Caco-2 (cell line): Measurements from ENCODE around the gene SRPRB. TPM values are rescaled to one million over a fixed set of nuclear protein-coding genes. Genes with fewer than 3 reads are reported as not detected.

Experiments used
- BruUV-seq: library from RNA; stranded (reverse); fragments of 400-500 nt; replicated peaks from 2 replicates; lab custom pipeline; 2021; lab: Mats Ljungman, UMichigan
- CTCF ChIA-PET: fragments of 300-600 bp; sonication (Branson Sonifier 250); formaldehyde crosslinking; loops from one replicate; lab custom pipeline; 2022; ENCODE audit warnings: antibody characterized with exemption; lab: Charles Lee
- POLR2A ChIA-PET: fragments of 300-600 bp; sonication (Branson Sonifier 250); formaldehyde crosslinking; loops from one replicate; lab custom pipeline; 2022; ENCODE audit warnings: antibody characterized with exemption; lab: Charles Lee
- DNase-seq, 2 experiments: peaks; one replicate each; pipeline versions ENCODE4 v3.0.0 to v3.0.0-alpha.2; 2020 to 2022
- H3K27me3 ChIP-seq: replicated peaks from 2 replicates; pipeline ENCODE4 v1.6.0; 2011; ENCODE audit warnings: low read length; ENCODE audit not compliant: control insufficient read depth, insufficient read depth
- H3K36me3 ChIP-seq: 2 replicates; pipeline ENCODE4 v1.5.1; 2011; ENCODE audit warnings: low read length; ENCODE audit not compliant: control insufficient read depth, insufficient read depth
- H3K4me1 ChIP-seq: fragments of 250-450 bp; sonication (Bioruptor Pico); 2 replicates; pipeline ENCODE4 v1.5.1; 2020; ENCODE audit warnings: mild to moderate bottlenecking
- H3K4me3 ChIP-seq: 2 replicates; pipeline ENCODE4 v1.5.1; 2011; ENCODE audit warnings: low read depth, mild to moderate bottlenecking, control low read depth, low read length
- H3K9me3 ChIP-seq: fragments of 250-450 bp; sonication (Bioruptor Pico); 2 replicates; pipeline ENCODE4 v1.5.1; 2020; ENCODE audit warnings: mild to moderate bottlenecking, moderate library complexity
- H3K27ac Mint-ChIP-seq: one replicate; pipeline ENCODE4 v1.8.0; 2022; ENCODE audit warnings: mixed read lengths; ENCODE audit not compliant: unreplicated experiment
- H3K27me3 Mint-ChIP-seq: one replicate; pipeline ENCODE4 v1.8.0; 2022; ENCODE audit warnings: mixed read lengths; ENCODE audit not compliant: insufficient read depth, unreplicated experiment
- H3K36me3 Mint-ChIP-seq: one replicate; pipeline ENCODE4 v1.8.0; 2022; ENCODE audit warnings: mild to moderate bottlenecking, mixed read lengths; ENCODE audit not compliant: insufficient read depth, unreplicated experiment
- H3K4me1 Mint-ChIP-seq: one replicate; pipeline ENCODE4 v1.8.0; 2022; ENCODE audit warnings: low read depth, mixed read lengths; ENCODE audit not compliant: unreplicated experiment
- H3K4me3 Mint-ChIP-seq: one replicate; pipeline ENCODE4 v1.8.0; 2022; ENCODE audit warnings: mild to moderate bottlenecking, moderate library complexity, mixed read lengths; ENCODE audit not compliant: unreplicated experiment
- H3K9me3 Mint-ChIP-seq: one replicate; pipeline ENCODE4 v1.8.0; 2022; ENCODE audit warnings: mixed read lengths; ENCODE audit not compliant: unreplicated experiment
- CTCF ChIP-seq, 2 experiments: fragments of 200-600 bp in 1 of 2; IDR thresholded peaks; 1 replicate in 1 of 2; 2 replicates in 1 of 2; pipeline versions ENCODE4 v1.5.1 to v1.8.0; 2011 to 2022; ENCODE audit warnings: antibody characterized with exemption in 1 of 2, control low read depth in 1 of 2, inconsistent platforms in 1 of 2, low read depth in 1 of 2, low read length in 1 of 2, mild to moderate bottlenecking in 1 of 2, moderate library complexity in 1 of 2; ENCODE audit not compliant: insufficient read depth in 1 of 2, severe bottlenecking in 1 of 2, unreplicated experiment in 1 of 2
- intact Hi-C: fragments of 100-400 bp; cut with micrococcal nuclease; formaldehyde crosslinking; loops from one replicate; pipeline ENCODE4 v1.10.0; 2022; ENCODE audit not compliant: unreplicated experiment
- total RNA-seq: library from RNA; stranded (reverse); gene quantifications from 2 replicates; pipeline ENCODE4 v1.2.3, GENCODE V29; 2022

The SRPRB gene
- total RNA-seq, 1 experiment from 2014 or later: 87.3 TPM

GRCh38 chr3:133856316-133856715, 50.7 kb downstream of the SRPRB start:
- no peaks in the 10 kb centered on the region for H3K4me1 ChIP-seq
- no peak for DNase-seq
- no peak overlapping the region for H3K4me3 Mint-ChIP-seq
- H3K9me3 Mint-ChIP-seq: no peaks in the 10 kb centered on the region
- no peak overlapping the region for H3K27ac Mint-ChIP-seq
- H3K27me3 ChIP-seq: no peaks in the 10 kb centered on the region
- H3K36me3 Mint-ChIP-seq: no peaks in the 10 kb centered on the region
- TF ChIP-seq CTCF (IDR thresholded peaks at IDR 0.05; ENCODE audit: insufficient read depth in 1 of 2, low read depth in 1 of 2, low read length in 1 of 2, severe bottlenecking in 1 of 2, unreplicated experiment in 1 of 2): no peak
- POLR2A ChIA-PET: no interaction called here
- H3K4me3 ChIP-seq: no peak overlapping the region
- H3K9me3 ChIP-seq: no peaks in the 10 kb centered on the region
- no peaks in the 10 kb centered on the region for H3K36me3 ChIP-seq
- intact Hi-C loops: no loop called here
- BruUV-seq: no TSS peak
- peaks cover 4% of the 10 kb centered on the region for H3K4me1 Mint-ChIP-seq
- CTCF ChIA-PET: no interaction called here
- H3K27me3 Mint-ChIP-seq: no peaks in the 10 kb centered on the region

GRCh38 chr3:133857767-133858166, 52.2 kb downstream of the SRPRB start:
- H3K4me1 Mint-ChIP-seq: no peaks in the 10 kb centered on the region
- no peaks in the 10 kb centered on the region for H3K27me3 Mint-ChIP-seq
- H3K27ac Mint-ChIP-seq: no peak overlapping the region
- peak in 1 of 2 experiments; percentile 13 for DNase-seq
- H3K9me3 ChIP-seq: no peaks in the 10 kb centered on the region
- TF ChIP-seq CTCF (IDR thresholded peaks at IDR 0.05; ENCODE audit: insufficient read depth in 1 of 2, low read depth in 1 of 2, low read length in 1 of 2, severe bottlenecking in 1 of 2, unreplicated experiment in 1 of 2): no peak
- no peaks in the 10 kb centered on the region for H3K36me3 Mint-ChIP-seq
- no peak overlapping the region for H3K4me3 ChIP-seq
- no peaks in the 10 kb centered on the region for H3K9me3 Mint-ChIP-seq
- ChIA-PET POLR2A (no interaction called here), CTCF (no interaction called here)
- H3K36me3 ChIP-seq: no peaks in the 10 kb centered on the region
- no peak overlapping the region for H3K4me3 Mint-ChIP-seq
- intact Hi-C loops: no loop called here
- BruUV-seq: no TSS peak
- no peaks in the 10 kb centered on the region for H3K27me3 ChIP-seq
- no peaks in the 10 kb centered on the region for H3K4me1 ChIP-seq

- no peaks in the 10 kb centered on the region for H3K27me3 ChIP-seq
- no peak for TF ChIP-seq CTCF (IDR thresholded peaks at IDR 0.05; ENCODE audit: insufficient read depth in 1 of 2, low read depth in 1 of 2, low read length in 1 of 2, severe bottlenecking in 1 of 2, unreplicated experiment in 1 of 2)
- Mint-ChIP-seq H3K36me3 (no peaks in the 10 kb centered on the region), H3K4me1 (no peaks in the 10 kb centered on the region), H3K27ac (no peak overlapping the region), H3K4me3 (no peak overlapping the region), H3K27me3 (no peaks in the 10 kb centered on the region), H3K9me3 (no peaks in the 10 kb centered on the region)
- no peaks in the 10 kb centered on the region for H3K36me3 ChIP-seq
- no peak overlapping the region for H3K4me3 ChIP-seq
- no peaks in the 10 kb centered on the region for H3K9me3 ChIP-seq
- intact Hi-C loops: no loop called here
- no peaks in the 10 kb centered on the region for H3K4me1 ChIP-seq
- BruUV-seq: no TSS peak
- ChIA-PET CTCF (no interaction called here), POLR2A (no interaction called here)
- DNase-seq: no peak
Observed at GRCh38 chr3:133859381-133860234, 54.0 kb downstream of the SRPRB start.
